HepG2 (cell line): ENCODE data around the gene APBB2. TPM values are rescaled to one million over a fixed set of nuclear protein-coding genes. Genes with fewer than 3 reads are reported as not detected.

Experiments
- FOSL1 ChIP-seq: sonication (generic); formaldehyde crosslinking; IDR thresholded peaks from 2 replicates; pipeline ENCODE4 v1.9.0; 2021; ENCODE audit warnings: missing genetic modification reagents, borderline replicate concordance
- IRX3 ChIP-seq: sonication (generic); formaldehyde crosslinking; IDR thresholded peaks from 2 replicates; pipeline ENCODE4 v1.8.1; 2023; ENCODE audit warnings: mild to moderate bottlenecking, low read depth, missing genetic modification reagents, borderline replicate concordance
- MXI1 ChIP-seq: IDR thresholded peaks from 3 replicates; pipeline ENCODE4 v1.6.1; 2012; ENCODE audit warnings: low read depth, low read length, inconsistent platforms, borderline replicate concordance
- NONO ChIP-seq, 2 experiments: fragments of 450-650 bp in 1 of 2; sonication (generic) in 1 of 2; formaldehyde crosslinking in 1 of 2; IDR thresholded peaks in 1 of 2; conservative IDR thresholded peaks in 1 of 2; 2 replicates each; pipeline versions ENCODE4 v1.6.1 to v1.8.0; 2017 to 2022; ENCODE audit warnings: mild to moderate bottlenecking in 1 of 2, missing genetic modification reagents in 1 of 2, moderate library complexity in 1 of 2
- NR2C2 ChIP-seq: sonication (generic); formaldehyde crosslinking; IDR thresholded peaks from 2 replicates; pipeline ENCODE4 v1.4.0; 2020; ENCODE audit warnings: missing genetic modification reagents, mild to moderate bottlenecking, moderate library complexity, borderline replicate concordance
- PAX8 ChIP-seq: sonication (generic); formaldehyde crosslinking; IDR thresholded peaks from 2 replicates; pipeline ENCODE4 v1.8.0; 2022; ENCODE audit warnings: mild to moderate bottlenecking, missing genetic modification reagents, borderline replicate concordance
- SCMH1 ChIP-seq: sonication (generic); formaldehyde crosslinking; IDR thresholded peaks from 2 replicates; pipeline ENCODE4 v1.9.0; 2021; ENCODE audit warnings: missing genetic modification reagents, mild to moderate bottlenecking, borderline replicate concordance
- SOX6 ChIP-seq, 2 experiments: fragments of 450-650 bp in 1 of 2; sonication (generic) in 1 of 2; formaldehyde crosslinking in 1 of 2; IDR thresholded peaks; 2 replicates each; pipeline versions ENCODE4 v1.4.0 to v1.6.1; 2017 to 2020; ENCODE audit warnings: antibody characterized with exemption in 1 of 2, mild to moderate bottlenecking in 1 of 2, missing genetic modification reagents in 1 of 2
- SRSF4 ChIP-seq: fragments of 200-400 bp; formaldehyde crosslinking; IDR thresholded peaks from one replicate; pipeline ENCODE4 v1.6.1; 2018; ENCODE audit warnings: mild to moderate bottlenecking, low read depth, low read length, moderate library complexity; ENCODE audit not compliant: poor library complexity, severe bottlenecking
- STAG1 ChIP-seq: sonication (generic); formaldehyde crosslinking; IDR thresholded peaks from 2 replicates; pipeline ENCODE4 v1.4.0; 2020; ENCODE audit warnings: missing genetic modification reagents
- ZNF678 ChIP-seq: sonication (generic); formaldehyde crosslinking; IDR thresholded peaks from 2 replicates; pipeline ENCODE4 v1.4.0; 2020; ENCODE audit warnings: mild to moderate bottlenecking, missing genetic modification reagents
- ZNF761 ChIP-seq: sonication (generic); formaldehyde crosslinking; conservative IDR thresholded peaks from 2 replicates; pipeline ENCODE4 v1.4.0; 2020; ENCODE audit warnings: mild to moderate bottlenecking, missing genetic modification reagents
- ZNF775 ChIP-seq: sonication (generic); formaldehyde crosslinking; IDR thresholded peaks from 2 replicates; pipeline ENCODE4 v1.4.0; 2020; ENCODE audit warnings: missing genetic modification reagents, mild to moderate bottlenecking, moderate library complexity, borderline replicate concordance
- ZSCAN29 ChIP-seq: sonication (generic); formaldehyde crosslinking; conservative IDR thresholded peaks from 2 replicates; pipeline ENCODE4 v1.4.0; 2020; ENCODE audit warnings: mild to moderate bottlenecking, missing genetic modification reagents
- polyA plus RNA-seq, 8 experiments: library from polyadenylated mRNA; depleted of rRNA in 3 of 8; stranded (reverse) in 7 of 8; unstranded in 1 of 8; fragments of >200 nt; fragmentation: Illumina TruSeq in 4 of 8; extraction: Trizol in 4 of 8; gene quantifications; 2 replicates each; pipeline versions ENCODE4 v1.2.1 to v1.2.3, GENCODE V29; 2011 to 2016; ENCODE audit warnings: low read depth in 4 of 8, missing spikeins in 1 of 8, mixed read lengths in 1 of 8; ENCODE audit not compliant: insufficient read depth in 1 of 8
- total RNA-seq, 5 experiments: library from RNA; depleted of rRNA; stranded (reverse); fragments of >200 nt; fragmentation: Illumina TruSeq; extraction: Trizol; gene quantifications; 2 replicates each; pipeline ENCODE4 v1.2.3, GENCODE V29; 2016; ENCODE audit warnings: low read depth in 1 of 5
- TF ChIP-seq, protein P1 (sequence below): sonication (generic); formaldehyde crosslinking; IDR thresholded peaks from 2 replicates; pipeline ENCODE4 v1.5.0; 2020; ENCODE audit warnings: mild to moderate bottlenecking, missing genetic modification reagents, borderline replicate concordance
- TF ChIP-seq, protein P2 (sequence below): sonication (generic); formaldehyde crosslinking; IDR thresholded peaks from 2 replicates; pipeline ENCODE4 v1.8.0; 2022; ENCODE audit warnings: missing genetic modification reagents, mild to moderate bottlenecking, borderline replicate concordance
- TF ChIP-seq, protein P3 (sequence below): sonication (generic); formaldehyde crosslinking; conservative IDR thresholded peaks from 2 replicates; pipeline ENCODE4 v1.4.0; 2020; ENCODE audit warnings: missing genetic modification reagents

Gene APBB2
- total and polyA plus RNA-seq, 2 of the 13 experiments (the other 11 are each of a cell fraction or from before 2014, with no cell fraction given) = 11.7 to 17.0 TPM

DNA sequence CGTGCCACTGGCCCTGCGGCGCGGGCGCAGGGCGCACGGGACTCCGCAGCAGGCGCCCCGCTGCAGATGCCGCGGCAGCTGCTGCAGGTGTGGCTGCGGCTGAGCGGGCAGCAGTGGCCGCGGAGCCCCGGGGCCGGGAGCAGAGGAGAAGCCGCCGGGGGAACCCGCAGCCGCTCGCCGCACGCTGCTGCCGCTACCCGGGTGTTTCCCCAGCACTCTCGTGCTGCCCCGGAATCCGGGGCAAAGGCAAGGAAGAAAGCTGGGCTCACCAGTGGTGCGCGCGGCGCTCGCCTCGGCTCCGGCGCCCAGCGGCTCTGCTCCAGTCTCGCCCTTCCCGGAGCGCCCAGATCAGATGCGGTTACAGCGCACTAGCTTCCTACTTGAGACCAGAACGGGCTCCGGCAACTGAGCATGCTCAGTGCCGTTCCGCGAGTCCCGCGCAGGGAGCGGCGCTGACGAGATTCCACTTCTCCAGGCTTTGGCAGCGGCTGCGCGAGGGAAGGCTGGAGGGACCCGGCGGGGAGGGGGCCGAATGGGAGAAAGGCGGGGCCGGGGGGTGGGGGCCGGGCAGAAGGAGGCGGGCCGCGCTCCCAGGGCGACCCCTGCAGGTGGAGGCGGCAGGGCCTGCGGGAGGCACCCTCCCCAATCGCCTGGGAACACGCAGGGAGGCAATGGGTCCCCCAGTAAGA lies at the start of gene APBB2 (continued):
- TF ChIP-seq, protein P1, sequence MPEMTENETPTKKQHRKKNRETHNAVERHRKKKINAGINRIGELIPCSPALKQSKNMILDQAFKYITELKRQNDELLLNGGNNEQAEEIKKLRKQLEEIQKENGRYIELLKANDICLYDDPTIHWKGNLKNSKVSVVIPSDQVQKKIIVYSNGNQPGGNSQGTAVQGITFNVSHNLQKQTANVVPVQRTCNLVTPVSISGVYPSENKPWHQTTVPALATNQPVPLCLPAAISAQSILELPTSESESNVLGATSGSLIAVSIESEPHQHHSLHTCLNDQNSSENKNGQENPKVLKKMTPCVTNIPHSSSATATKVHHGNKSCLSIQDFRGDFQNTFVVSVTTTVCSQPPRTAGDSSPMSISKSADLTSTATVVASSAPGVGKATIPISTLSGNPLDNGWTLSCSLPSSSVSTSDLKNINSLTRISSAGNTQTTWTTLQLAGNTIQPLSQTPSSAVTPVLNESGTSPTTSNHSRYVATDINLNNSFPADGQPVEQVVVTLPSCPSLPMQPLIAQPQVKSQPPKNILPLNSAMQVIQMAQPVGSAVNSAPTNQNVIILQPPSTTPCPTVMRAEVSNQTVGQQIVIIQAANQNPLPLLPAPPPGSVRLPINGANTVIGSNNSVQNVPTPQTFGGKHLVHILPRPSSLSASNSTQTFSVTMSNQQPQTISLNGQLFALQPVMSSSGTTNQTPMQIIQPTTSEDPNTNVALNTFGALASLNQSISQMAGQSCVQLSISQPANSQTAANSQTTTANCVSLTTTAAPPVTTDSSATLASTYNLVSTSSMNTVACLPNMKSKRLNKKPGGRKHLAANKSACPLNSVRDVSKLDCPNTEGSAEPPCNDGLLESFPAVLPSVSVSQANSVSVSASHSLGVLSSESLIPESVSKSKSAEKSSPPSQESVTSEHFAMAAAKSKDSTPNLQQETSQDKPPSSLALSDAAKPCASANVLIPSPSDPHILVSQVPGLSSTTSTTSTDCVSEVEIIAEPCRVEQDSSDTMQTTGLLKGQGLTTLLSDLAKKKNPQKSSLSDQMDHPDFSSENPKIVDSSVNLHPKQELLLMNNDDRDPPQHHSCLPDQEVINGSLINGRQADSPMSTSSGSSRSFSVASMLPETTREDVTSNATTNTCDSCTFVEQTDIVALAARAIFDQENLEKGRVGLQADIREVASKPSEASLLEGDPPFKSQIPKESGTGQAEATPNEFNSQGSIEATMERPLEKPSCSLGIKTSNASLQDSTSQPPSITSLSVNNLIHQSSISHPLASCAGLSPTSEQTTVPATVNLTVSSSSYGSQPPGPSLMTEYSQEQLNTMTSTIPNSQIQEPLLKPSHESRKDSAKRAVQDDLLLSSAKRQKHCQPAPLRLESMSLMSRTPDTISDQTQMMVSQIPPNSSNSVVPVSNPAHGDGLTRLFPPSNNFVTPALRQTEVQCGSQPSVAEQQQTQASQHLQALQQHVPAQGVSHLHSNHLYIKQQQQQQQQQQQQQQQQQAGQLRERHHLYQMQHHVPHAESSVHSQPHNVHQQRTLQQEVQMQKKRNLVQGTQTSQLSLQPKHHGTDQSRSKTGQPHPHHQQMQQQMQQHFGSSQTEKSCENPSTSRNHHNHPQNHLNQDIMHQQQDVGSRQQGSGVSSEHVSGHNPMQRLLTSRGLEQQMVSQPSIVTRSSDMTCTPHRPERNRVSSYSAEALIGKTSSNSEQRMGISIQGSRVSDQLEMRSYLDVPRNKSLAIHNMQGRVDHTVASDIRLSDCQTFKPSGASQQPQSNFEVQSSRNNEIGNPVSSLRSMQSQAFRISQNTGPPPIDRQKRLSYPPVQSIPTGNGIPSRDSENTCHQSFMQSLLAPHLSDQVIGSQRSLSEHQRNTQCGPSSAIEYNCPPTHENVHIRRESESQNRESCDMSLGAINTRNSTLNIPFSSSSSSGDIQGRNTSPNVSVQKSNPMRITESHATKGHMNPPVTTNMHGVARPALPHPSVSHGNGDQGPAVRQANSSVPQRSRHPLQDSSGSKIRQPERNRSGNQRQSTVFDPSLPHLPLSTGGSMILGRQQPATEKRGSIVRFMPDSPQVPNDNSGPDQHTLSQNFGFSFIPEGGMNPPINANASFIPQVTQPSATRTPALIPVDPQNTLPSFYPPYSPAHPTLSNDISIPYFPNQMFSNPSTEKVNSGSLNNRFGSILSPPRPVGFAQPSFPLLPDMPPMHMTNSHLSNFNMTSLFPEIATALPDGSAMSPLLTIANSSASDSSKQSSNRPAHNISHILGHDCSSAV (CRISPR knock-in tag) = no peak
- TF ChIP-seq, protein P2, sequence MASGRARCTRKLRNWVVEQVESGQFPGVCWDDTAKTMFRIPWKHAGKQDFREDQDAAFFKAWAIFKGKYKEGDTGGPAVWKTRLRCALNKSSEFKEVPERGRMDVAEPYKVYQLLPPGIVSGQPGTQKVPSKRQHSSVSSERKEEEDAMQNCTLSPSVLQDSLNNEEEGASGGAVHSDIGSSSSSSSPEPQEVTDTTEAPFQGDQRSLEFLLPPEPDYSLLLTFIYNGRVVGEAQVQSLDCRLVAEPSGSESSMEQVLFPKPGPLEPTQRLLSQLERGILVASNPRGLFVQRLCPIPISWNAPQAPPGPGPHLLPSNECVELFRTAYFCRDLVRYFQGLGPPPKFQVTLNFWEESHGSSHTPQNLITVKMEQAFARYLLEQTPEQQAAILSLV (CRISPR knock-in tag) = no peak
- TF ChIP-seq FOSL1 (CRISPR knock-in tag) (no peak), ZNF678 (no peak), NONO (IDR thresholded peaks at IDR 0.05) (no peak), NONO (CRISPR knock-in tag; conservative IDR thresholded peaks at IDR 0.05) (peak; percentile 78), SCMH1 (no peak), SRSF4 (no peak), PAX8 (CRISPR knock-in tag) (no peak), ZSCAN29 (CRISPR knock-in tag) (no peak), MXI1 (no peak), STAG1 (CRISPR knock-in tag) (peak; percentile 78), NR2C2 (CRISPR knock-in tag) (0 out of 2 replicates have a peak, but pooled peaks have one; percentile 43), SOX6 (IDR thresholded peaks at IDR 0.05) (no peak), SOX6 (CRISPR knock-in tag; IDR thresholded peaks at IDR 0.05) (0 out of 2 replicates have a peak, but pooled peaks have one; percentile 28), IRX3 (no peak), ZNF761 (CRISPR knock-in tag) (no peak), ZNF775 (CRISPR knock-in tag) (no peak)
- TF ChIP-seq, protein P3, sequence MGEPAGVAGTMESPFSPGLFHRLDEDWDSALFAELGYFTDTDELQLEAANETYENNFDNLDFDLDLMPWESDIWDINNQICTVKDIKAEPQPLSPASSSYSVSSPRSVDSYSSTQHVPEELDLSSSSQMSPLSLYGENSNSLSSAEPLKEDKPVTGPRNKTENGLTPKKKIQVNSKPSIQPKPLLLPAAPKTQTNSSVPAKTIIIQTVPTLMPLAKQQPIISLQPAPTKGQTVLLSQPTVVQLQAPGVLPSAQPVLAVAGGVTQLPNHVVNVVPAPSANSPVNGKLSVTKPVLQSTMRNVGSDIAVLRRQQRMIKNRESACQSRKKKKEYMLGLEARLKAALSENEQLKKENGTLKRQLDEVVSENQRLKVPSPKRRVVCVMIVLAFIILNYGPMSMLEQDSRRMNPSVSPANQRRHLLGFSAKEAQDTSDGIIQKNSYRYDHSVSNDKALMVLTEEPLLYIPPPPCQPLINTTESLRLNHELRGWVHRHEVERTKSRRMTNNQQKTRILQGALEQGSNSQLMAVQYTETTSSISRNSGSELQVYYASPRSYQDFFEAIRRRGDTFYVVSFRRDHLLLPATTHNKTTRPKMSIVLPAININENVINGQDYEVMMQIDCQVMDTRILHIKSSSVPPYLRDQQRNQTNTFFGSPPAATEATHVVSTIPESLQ (CRISPR knock-in tag) = no peak
